GM21786 (cell line): ENCODE data around the gene SLC38A11.
"Not testable (repeated sequence)": the region's sequence is repeated elsewhere in the genome, so short reads cannot be mapped to it uniquely, and the experiment has no call there.

Experiments used
- ATAC-seq: cut with Tn5 transposase; IDR thresholded peaks from one replicate; pipeline ENCODE4 v1.9.1; 2021; ENCODE audit not compliant: unreplicated experiment

The SLC38A11 gene

GRCh38 chr2:164881524-164881923 lies 73.8 kb downstream of the SLC38A11 start:
- no peak for ATAC-seq

DNA sequence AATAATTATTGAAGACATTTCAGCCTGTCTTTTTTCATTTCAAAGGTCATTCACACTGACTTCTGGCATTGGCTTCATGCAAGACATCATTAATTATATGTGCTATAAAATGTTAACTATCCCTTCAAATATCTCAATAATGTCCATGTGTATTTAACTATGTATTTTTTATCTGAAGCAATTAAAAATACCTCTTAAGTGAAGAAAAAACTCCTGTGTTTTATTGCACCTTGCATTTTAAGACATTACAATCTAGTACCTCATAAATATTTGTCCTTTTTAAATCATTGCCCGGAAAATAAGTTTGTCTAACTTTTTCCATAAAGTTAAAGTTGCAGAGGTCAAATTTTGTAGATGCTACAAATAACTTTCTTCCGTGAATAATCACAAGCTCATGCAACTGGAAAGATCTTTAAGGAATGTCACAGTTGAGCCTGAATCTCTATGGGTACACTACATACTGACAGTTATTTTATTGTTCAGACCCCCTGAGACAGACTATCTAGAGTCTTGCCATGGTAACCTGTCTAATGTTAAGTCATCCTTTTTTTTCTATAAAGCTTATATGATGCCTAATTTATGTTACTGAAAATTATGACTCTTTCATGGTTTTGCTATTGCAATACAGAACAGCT lies 75.3 kb downstream of the SLC38A11 start:
- no peak for ATAC-seq

DNA sequence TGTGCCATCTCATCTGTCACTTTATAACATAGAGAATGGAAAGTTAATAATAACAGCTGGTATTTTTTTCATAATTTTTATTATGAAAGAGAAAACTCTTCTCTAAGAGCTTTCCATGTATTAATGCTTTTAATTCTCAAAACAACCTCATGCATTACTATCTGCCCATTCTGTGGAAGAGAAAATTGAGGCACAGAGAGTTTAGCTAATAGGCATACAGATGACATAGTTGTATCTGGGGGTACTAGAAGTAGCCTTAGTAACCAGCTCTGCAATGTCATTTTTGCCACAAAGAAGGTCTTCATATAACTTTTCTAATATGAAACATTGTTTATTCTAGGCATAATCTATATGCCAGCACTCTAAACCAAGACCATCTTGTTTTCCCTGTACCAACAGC lies 77.4 kb downstream of the SLC38A11 start:
- ATAC-seq: no peak

- ATAC-seq: no peak
These were observed 78.2 kb downstream of the SLC38A11 start for GRCh38 chr2:164877169-164877568.

DNA sequence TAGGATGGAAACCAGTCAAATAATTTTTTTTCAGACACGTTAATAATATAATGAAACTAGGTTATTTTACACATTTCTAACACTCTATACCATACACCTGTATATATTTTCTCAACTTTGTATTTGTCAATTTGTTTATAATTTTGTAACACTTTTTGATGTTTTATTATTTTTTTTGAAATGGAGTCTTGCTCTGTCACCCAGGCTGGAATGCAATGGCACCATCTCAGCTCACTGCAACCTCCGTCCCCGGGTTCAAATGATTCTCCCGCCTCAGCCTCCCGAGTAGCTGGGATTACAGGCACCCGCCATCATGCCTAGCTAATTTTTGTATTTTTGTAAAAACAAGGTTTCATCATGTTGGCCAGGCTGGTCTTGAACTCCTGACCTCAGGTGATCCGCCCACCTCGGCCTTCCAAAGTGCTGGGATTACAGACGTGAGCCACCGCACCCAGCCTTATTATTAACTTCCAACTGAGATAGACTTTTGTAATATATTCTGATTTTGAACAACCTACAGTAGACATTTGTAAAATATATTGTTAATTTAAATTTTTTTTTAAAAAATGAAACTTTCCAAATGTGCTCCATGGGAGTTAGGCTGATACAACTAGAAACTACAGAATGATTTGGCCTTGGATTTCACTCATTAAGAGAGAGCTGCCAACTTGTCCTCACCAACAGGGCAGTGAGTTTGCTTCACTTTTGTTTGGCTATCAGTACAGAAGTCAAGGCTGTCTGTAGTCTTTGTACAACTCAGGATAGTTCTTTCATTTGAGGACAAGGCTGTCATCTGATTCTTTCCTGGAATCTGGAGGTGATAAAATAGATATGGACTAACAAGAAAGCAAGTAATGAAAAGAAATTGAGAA lies 79.8 kb downstream of the SLC38A11 start:
- no peak for ATAC-seq

DNA sequence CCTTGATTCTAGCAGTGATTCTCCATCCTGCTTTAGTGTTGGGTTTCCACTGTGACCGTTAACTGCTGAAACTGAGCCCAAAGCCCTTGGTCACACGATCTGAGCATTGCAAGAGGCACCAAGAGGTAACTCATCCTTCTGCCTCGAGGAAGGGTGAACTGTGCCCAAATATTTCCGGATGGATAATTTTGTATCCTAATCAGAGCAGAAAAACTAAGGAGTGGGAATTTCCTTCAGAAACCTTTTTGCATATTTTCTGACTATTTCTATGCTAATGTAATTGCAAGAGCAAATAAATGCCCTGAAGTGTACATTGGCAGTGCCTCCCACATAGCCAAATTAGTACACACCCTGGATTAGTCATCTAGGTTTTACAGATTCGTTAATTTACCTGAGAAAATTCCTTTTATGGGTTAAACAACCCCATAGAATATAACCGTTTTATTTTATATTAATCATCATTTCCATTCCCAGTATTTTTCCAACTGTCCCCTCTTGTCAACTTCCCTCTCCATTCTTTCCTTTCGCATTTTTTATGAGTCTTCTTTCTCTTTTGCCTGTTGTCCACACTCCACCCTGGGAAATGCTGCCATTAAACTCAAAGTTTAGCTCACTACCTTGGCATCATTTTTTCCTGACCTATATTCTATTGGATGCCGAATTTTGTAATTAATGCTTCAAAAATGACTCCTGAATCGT lies 82.0 kb downstream of the SLC38A11 start:
- no peak for ATAC-seq

DNA sequence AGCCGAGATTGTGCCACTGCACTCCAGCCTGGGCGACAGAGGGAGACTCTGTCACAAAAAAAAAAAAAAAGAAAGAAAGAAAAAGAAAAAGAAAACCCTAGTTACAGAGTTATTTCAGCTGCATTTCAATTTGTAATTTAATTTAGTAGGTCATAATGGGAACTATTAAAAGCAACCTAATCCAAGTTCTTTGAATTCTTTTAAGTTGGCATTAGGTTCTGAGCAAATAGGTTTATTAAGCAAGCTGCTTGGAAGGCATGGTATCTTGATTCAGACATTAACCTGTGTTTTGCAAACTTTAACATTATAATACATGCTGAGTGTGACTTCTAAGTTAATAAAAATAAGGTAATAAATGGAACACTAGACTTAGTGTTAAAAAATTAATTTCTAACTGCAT lies 83.9 kb downstream of the SLC38A11 start:
- no peak for ATAC-seq

DNA sequence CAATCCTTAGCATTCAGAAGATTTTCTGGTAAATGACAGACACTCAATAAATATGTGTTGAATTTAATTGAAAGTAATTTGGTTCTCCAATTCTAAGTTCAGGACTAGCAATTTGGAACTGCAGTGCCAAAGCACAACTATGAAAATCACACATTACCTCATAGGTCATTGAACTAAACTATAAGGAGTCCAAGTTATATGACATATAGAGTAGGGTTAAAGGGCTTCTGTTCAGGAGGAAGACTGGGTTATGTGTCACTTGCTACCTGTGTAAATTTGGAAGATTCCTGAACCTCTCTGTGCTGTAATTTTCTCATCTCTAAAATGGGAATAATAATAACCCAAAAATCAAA lies 85.9 kb downstream of the SLC38A11 start:
- ATAC-seq: no peak

GRCh38 chr2:164868563-164869419 lies 86.5 kb downstream of the SLC38A11 start:
- no peak for ATAC-seq

- no peak for ATAC-seq
These were observed 87.4 kb downstream of the SLC38A11 start for GRCh38 chr2:164867779-164868397.

DNA sequence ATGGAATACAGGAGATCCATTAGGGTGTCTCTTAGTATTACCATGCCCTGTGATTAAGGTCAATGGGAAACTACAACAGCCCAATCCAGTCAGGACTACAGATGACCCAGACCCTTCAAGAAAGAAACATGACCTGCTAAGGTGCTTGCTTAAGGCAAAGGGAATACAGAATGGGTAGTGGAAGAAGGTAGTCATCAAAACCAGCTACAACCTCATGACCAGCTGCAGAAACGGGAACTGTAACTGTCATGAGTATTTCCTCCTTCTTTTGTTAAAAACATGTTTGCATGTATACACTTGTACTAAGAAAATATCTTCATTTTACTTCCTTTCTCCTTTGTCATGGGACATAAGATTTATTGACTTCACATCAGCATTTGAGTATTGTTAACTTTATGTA lies 88.9 kb downstream of the SLC38A11 start:
- ATAC-seq: not testable (repeated sequence)

GRCh38 chr2:164860694-164861042 lies 94.7 kb downstream of the SLC38A11 start:
- ATAC-seq: no peak

DNA sequence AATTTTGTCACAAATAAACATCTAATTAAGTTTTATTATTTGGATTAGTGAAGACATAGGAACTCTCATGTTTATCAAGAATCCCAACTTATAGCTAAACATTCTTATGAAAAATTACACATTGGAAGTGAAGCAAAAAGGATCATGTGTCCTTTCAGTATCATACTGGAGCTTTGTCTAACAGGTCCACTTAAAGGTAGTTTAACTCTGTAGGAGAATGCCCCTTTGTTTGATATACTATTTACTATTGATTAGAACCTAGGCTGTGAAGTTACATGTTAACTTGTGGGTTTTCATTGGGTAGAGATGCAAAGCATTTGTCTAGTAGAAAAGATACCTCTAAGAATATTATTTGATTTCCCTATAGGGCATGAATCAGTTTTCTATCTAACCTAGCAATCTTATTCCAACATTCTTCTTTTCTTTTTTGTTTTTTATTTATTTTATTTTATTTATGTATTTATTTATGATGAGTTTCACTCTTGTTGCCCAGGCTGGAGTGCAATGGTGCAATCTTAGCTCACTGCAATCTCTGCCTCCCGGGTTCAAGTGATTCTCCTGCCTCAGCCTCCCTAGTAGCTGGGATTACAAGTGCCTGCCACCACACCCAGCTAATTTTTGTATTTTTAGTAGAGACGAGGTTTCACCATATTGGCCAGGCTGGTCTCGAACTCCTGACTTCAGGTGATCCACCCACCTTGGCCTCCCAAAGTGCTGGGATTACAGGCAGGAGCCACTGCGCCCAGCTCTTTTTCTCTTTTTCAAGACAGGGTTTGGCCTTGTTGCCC lies 95.2 kb downstream of the SLC38A11 start:
- not testable (repeated sequence) for ATAC-seq

- ATAC-seq: no peak
These were observed 96.0 kb downstream of the SLC38A11 start for GRCh38 chr2:164859251-164859818.

- no peak for ATAC-seq
These were observed 103.2 kb downstream of the SLC38A11 start for GRCh38 chr2:164852086-164852485.

DNA sequence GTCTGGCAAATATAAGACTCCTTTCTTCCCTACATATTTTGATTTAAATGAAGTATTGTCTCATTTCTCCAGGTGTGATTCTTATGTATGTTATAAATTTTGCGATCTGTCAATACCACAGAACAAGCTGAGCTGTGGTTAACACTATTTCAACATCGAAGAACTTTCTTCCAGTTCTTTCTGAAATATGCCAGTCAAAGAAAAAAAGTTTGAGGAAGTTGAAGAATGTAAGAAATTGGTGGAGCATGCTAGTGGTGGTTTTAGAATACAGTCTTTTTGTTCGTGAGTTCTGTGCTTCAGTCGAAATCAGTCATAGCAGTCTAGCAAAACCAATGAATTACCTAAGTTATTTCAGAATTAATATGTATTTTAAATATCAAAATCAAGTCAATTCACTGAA lies 105.1 kb downstream of the SLC38A11 start:
- ATAC-seq: no peak

GRCh38 chr2:164849506-164849905 lies 105.8 kb downstream of the SLC38A11 start:
- ATAC-seq: no peak

GRCh38 chr2:164847981-164848741 lies 107.2 kb downstream of the SLC38A11 start:
- no peak for ATAC-seq

DNA sequence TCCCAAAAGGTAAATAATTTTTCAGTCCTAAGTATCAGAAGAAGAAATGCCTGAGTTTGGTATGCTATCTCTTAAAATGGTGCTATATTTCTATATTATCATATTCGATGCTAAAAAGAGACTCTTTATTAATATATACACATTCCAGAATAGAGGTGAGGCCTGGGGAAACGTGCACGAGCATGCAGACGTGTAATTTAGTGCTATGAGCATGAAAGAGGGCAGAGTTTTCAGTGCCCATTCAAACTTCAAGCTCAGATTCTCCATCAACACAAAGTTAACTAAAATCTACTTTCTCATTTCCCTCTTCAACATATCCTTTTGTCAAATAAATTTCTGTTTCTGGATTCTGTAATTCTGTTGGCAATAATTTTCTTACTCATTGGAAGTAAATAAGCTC lies 108.0 kb downstream of the SLC38A11 start:
- ATAC-seq: no peak
